ENCODE results near the gene KRT36.

KRT36 gene

GRCh38 chr17:41439375-41439774, 50.3 kb downstream of the KRT36 start:
- no peak for DNase-seq (ENCODE audit: low read depth)

DNA sequence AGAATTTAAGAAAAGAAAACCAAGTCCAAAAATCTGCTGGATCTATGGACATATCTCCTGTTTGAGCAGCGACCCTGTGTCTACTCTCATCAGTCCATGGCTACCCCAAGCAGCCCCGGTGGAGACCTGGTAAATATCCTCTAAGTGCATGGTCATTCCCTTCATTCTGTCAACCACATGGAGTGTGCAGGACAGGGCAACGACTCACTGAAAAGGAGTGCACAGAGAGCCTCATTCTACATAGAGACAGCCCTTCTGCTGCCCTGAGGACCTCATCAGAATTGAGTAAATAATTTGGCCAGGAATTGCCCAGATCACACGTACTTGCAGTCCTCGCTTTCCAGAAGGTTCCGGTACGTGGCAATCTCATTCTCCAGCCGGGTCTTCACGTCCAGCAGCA, 51.9 kb downstream of the KRT36 start:
- no peak for DNase-seq (ENCODE audit: low read depth)

GRCh38 chr17:41437254-41437653, 52.5 kb downstream of the KRT36 start:
- DNase-seq (ENCODE audit: low read depth) = no peak

Data from stimulated activated CD8-positive, alpha-beta memory T cell treated with anti-CD3 and anti-CD28 coated beads, Interleukin-15, amount 100 ng/mL, for 24 hours (primary cell).